PC-9 (cell line): ENCODE results near the gene NPIPB2.

Source experiments
- CTCF ChIP-seq: fragments of 200-600 bp; sonication (generic); conservative IDR thresholded peaks from 2 replicates; pipeline ENCODE4 v1.6.1; 2017; ENCODE audit warnings: mixed run types, antibody characterized with exemption, mild to moderate bottlenecking, moderate library complexity
- EZH2 ChIP-seq: fragments of 200-600 bp; sonication (generic); IDR thresholded peaks from 2 replicates; pipeline ENCODE4 v1.8.0; 2017; ENCODE audit warnings: antibody characterized with exemption, low read depth

- TF ChIP-seq CTCF: no peak
- no peak for TF ChIP-seq EZH2
These were observed 57.8 kb downstream of the NPIPB2 start for GRCh38 chr16:11884035-11884434.
